Glutamatergic neuron (in vitro differentiated cells): Measurements from ENCODE around the gene SPTBN1. TPM values are rescaled to one million over a fixed set of nuclear protein-coding genes. Genes with fewer than 3 reads are reported as not detected.

Source experiments
- DNase-seq: peaks from one replicate; pipeline ENCODE4 v3.0.0; 2022
- H3K27ac Mint-ChIP-seq: one replicate; pipeline ENCODE4 v1.8.0; 2020; ENCODE audit warnings: mild to moderate bottlenecking, mixed read lengths, inconsistent platforms; ENCODE audit not compliant: unreplicated experiment
- H3K27me3 Mint-ChIP-seq: one replicate; pipeline ENCODE4 v1.8.0; 2020; ENCODE audit warnings: mild to moderate bottlenecking, moderate library complexity, mixed read lengths, inconsistent platforms; ENCODE audit not compliant: unreplicated experiment
- H3K36me3 Mint-ChIP-seq: one replicate; pipeline ENCODE4 v1.8.0; 2020; ENCODE audit warnings: mild to moderate bottlenecking, mixed read lengths, inconsistent platforms; ENCODE audit not compliant: unreplicated experiment
- H3K4me1 Mint-ChIP-seq: one replicate; pipeline ENCODE4 v1.8.0; 2020; ENCODE audit warnings: mild to moderate bottlenecking, low read depth, mixed read lengths, inconsistent platforms; ENCODE audit not compliant: unreplicated experiment
- H3K4me3 Mint-ChIP-seq: one replicate; pipeline ENCODE4 v1.8.0; 2020; ENCODE audit warnings: mild to moderate bottlenecking, mixed read lengths, inconsistent platforms; ENCODE audit not compliant: unreplicated experiment
- H3K9me3 Mint-ChIP-seq: one replicate; pipeline ENCODE4 v1.8.0; 2020; ENCODE audit warnings: mild to moderate bottlenecking, moderate library complexity, mixed read lengths, inconsistent platforms; ENCODE audit not compliant: unreplicated experiment
- total RNA-seq: library from RNA; stranded (reverse); fragmentation: NEBNext Ultra II Directional; extraction: Animal tissue kit (Norgen Biotek cat#: 25700); gene quantifications from one replicate; pipeline ENCODE4 v1.2.1, GENCODE V29; 2021; ENCODE audit not compliant: unreplicated experiment
- TF ChIP-seq, protein P1 (sequence below): fragments of 200-600 bp; sonication (generic); IDR thresholded peaks from one replicate; pipeline ENCODE4 v1.5.0; 2021; ENCODE audit not compliant: partially characterized antibody, unreplicated experiment

SPTBN1 gene
- total RNA-seq, 1 donor from 2014 or later, result 385 TPM

DNA sequence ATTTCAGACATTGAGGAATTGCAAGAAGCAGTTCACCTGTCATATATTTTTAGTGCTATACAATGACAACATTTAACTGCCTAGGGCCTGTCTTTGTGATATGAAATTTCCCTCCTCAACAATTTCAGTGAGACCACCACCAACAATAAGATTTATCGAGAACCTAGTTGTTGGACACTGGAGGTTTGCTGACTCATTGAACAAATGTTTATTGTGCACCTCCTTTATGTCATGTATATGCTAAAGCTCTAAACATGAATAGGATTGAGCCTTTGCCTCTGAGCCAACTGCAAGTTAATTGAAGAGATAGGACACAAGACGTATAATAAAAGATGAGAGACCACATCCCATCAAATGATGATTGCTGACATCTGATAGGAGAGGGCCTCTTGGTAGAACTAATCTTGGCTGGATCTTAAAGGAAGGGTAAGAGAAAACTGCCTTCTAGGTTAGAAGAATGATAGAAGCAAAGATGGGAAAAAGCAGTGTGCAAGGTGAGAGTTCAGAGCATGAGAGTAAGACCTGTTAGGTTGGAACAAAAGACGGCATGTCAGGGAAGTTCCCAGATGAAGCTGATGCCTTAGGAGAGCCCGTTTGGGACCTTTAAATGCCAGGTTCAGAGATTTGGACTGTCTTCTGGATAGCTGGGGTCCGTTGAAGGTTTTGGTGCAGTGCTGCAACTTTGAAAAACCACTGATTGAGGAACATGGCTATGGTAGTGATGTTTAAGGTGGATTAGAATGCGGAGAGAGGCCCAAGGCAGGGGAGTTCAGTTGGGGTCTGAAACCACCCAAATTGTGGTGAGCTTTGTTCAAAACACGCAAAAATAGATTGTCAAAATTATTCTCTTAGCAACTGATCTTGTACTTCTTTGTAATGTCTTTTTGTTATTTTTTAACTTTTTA lies 134.3 kb downstream of the SPTBN1 start:
- H3K27ac Mint-ChIP-seq, result no peak overlapping the region
- H3K27me3 Mint-ChIP-seq, result peaks cover 4% of the 10 kb centered on the region
- TF ChIP-seq, protein P1, sequence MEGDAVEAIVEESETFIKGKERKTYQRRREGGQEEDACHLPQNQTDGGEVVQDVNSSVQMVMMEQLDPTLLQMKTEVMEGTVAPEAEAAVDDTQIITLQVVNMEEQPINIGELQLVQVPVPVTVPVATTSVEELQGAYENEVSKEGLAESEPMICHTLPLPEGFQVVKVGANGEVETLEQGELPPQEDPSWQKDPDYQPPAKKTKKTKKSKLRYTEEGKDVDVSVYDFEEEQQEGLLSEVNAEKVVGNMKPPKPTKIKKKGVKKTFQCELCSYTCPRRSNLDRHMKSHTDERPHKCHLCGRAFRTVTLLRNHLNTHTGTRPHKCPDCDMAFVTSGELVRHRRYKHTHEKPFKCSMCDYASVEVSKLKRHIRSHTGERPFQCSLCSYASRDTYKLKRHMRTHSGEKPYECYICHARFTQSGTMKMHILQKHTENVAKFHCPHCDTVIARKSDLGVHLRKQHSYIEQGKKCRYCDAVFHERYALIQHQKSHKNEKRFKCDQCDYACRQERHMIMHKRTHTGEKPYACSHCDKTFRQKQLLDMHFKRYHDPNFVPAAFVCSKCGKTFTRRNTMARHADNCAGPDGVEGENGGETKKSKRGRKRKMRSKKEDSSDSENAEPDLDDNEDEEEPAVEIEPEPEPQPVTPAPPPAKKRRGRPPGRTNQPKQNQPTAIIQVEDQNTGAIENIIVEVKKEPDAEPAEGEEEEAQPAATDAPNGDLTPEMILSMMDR, result no peak
- no peak for DNase-seq
- peaks cover 6% of the 10 kb centered on the region for H3K9me3 Mint-ChIP-seq
- H3K4me3 Mint-ChIP-seq, result no peak overlapping the region
- peaks cover 29% of the 10 kb centered on the region for H3K4me1 Mint-ChIP-seq
- no peaks in the 10 kb centered on the region for H3K36me3 Mint-ChIP-seq

DNA sequence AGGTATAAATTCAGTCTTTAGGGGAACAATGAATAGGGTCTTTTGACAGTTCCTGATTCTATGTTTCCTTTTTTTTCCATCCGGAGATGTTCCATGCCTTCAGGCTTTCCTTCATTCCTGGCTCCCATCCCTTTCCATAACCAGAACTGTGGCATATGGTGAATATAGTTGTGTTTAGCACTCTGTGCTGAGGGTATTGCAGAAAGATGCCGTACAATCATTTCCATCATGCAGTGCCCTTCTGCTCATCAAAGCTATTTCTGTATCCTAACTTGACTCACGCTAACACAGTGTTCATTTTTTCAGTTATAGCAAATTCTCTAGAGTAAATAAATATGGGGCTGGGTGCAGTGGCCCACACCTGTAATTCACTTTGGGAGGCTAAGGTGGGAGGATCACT lies 135.4 kb downstream of the SPTBN1 start:
- TF ChIP-seq, protein P1, result no peak
- H3K4me1 Mint-ChIP-seq, result peaks cover 40% of the 10 kb centered on the region
- H3K36me3 Mint-ChIP-seq, result no peaks in the 10 kb centered on the region
- H3K27ac Mint-ChIP-seq, result no peak overlapping the region
- H3K27me3 Mint-ChIP-seq, result peaks cover 7% of the 10 kb centered on the region
- H3K4me3 Mint-ChIP-seq, result no peak overlapping the region
- H3K9me3 Mint-ChIP-seq, result peaks cover 7% of the 10 kb centered on the region
- no peak for DNase-seq

DNA sequence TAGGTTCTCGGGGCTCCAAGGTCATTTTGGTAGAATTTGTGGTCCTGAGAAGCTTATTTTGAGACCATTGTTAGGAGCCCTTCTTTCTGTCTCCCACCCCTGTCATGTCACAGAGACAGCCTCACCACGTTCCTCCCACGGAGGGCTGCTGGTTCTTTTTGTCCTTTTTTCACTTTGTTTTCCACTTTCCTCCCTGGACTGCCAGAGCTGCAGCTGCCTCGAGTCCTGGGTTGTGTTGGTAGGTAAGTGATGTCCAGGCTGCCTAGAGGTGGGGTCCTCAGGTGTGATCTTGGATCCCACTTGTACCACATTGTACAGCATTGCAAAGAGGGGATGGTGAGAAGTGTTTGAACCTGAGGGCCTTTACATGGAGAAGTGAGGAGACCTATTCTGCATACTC lies 137.1 kb downstream of the SPTBN1 start:
- H3K9me3 Mint-ChIP-seq, result peaks cover 12% of the 10 kb centered on the region
- no peak overlapping the region for H3K27ac Mint-ChIP-seq
- peaks cover 2% of the 10 kb centered on the region for H3K36me3 Mint-ChIP-seq
- peaks cover 48% of the 10 kb centered on the region for H3K4me1 Mint-ChIP-seq
- TF ChIP-seq, protein P1, result no peak
- no peak for DNase-seq
- no peak overlapping the region for H3K4me3 Mint-ChIP-seq
- peaks cover 12% of the 10 kb centered on the region for H3K27me3 Mint-ChIP-seq

GRCh38 chr2:54594048-54594447 lies 137.9 kb downstream of the SPTBN1 start:
- TF ChIP-seq, protein P1, result no peak
- Mint-ChIP-seq H3K4me3 (no peak overlapping the region), H3K27me3 (peaks cover 12% of the 10 kb centered on the region), H3K4me1 (peaks cover 44% of the 10 kb centered on the region), H3K36me3 (peaks cover 8% of the 10 kb centered on the region), H3K27ac (no peak overlapping the region), H3K9me3 (peaks cover 16% of the 10 kb centered on the region)
- no peak for DNase-seq

- H3K4me3 Mint-ChIP-seq, result peak overlapping the region; percentile 52
- peak overlapping the region; percentile 84 for H3K27ac Mint-ChIP-seq
- H3K27me3 Mint-ChIP-seq, result peaks cover 12% of the 10 kb centered on the region
- H3K4me1 Mint-ChIP-seq, result peaks cover 37% of the 10 kb centered on the region
- H3K9me3 Mint-ChIP-seq, result peaks cover 21% of the 10 kb centered on the region
- DNase-seq, result no peak
- peaks cover 13% of the 10 kb centered on the region for H3K36me3 Mint-ChIP-seq
- TF ChIP-seq, protein P1, result no peak
Observed at GRCh38 chr2:54595161-54595803, 139.2 kb downstream of the SPTBN1 start.
